Measurements from ENCODE around the gene OR52A1.

OR52A1 gene

DNA sequence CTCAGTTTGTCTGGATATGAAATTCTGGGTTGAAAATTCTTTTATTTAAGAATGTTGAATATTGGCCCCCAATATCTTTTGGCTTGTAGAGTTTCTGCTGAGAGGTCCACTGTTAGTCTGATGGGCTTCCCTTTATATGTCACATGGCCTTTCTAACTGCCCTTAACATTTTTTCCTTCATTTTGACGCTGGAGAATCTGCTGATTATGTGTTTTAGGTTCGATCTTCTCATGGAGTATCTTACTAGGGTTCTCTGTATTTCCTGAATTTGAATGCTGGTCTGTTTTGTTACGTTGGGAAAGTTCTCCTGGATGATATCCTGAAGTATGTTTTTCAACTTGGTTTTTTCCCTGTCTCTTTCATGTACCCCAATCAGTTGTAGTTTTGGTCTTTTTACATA is 39.2 kb downstream of the OR52A1 start:
- H3K27me3 ChIP-seq (ENCODE audit: control insufficient read depth, low read length): no peaks in the 10 kb centered on the region
- H3K79me2 ChIP-seq (ENCODE audit: control insufficient read depth, low read length): no peaks in the 10 kb centered on the region
- no peaks in the 10 kb centered on the region for H4K20me1 ChIP-seq (ENCODE audit: control insufficient read depth, insufficient read depth, low read depth, low read length)

DNA sequence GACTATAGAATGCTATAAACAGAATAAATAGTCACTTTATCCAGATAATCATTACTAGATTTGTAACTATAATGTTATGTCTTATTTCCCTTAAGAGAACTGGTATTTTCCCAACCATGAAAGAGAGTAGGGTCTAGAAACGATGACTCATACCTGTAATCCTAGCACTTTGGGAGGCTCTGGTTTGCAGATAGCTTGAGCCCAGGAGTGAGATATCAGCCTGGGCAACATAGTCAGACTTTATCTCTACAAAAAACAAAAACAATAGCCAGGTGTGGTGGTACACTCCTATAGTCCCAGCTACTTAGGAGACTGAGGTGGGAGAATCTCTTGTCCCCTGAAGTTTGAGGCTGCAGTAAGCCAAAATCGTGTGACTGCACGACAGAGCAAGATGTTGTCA is 47.3 kb downstream of the OR52A1 start:
- no peaks in the 10 kb centered on the region for H4K20me1 ChIP-seq (ENCODE audit: control insufficient read depth, insufficient read depth, low read depth, low read length)
- H3F3A ChIP-seq (ENCODE audit: control insufficient read depth, insufficient read depth): no peaks in the 10 kb centered on the region
- no peak overlapping the region for H3K27ac ChIP-seq (ENCODE audit: low read depth, low read length)
- no peaks in the 10 kb centered on the region for H3K9me2 ChIP-seq (replicated peaks; ENCODE audit: control insufficient read depth, low read length)
- H3K4me2 ChIP-seq (ENCODE audit: low read length): no peak overlapping the region
- H3K36me3 ChIP-seq (ENCODE audit: control insufficient read depth, low read length): no peaks in the 10 kb centered on the region
- no peaks in the 10 kb centered on the region for H3K4me1 ChIP-seq (ENCODE audit: control insufficient read depth, low read length)
- H3K27me3 ChIP-seq (ENCODE audit: control insufficient read depth, low read length): no peaks in the 10 kb centered on the region
- H3K79me2 ChIP-seq (ENCODE audit: control insufficient read depth, low read length): no peaks in the 10 kb centered on the region
- H3K4me3 ChIP-seq (ENCODE audit: low read length): no peak overlapping the region
- no peaks in the 10 kb centered on the region for H3K9me3 ChIP-seq (ENCODE audit: control insufficient read depth, insufficient read depth, low read length)
- TF ChIP-seq, protein P1, sequence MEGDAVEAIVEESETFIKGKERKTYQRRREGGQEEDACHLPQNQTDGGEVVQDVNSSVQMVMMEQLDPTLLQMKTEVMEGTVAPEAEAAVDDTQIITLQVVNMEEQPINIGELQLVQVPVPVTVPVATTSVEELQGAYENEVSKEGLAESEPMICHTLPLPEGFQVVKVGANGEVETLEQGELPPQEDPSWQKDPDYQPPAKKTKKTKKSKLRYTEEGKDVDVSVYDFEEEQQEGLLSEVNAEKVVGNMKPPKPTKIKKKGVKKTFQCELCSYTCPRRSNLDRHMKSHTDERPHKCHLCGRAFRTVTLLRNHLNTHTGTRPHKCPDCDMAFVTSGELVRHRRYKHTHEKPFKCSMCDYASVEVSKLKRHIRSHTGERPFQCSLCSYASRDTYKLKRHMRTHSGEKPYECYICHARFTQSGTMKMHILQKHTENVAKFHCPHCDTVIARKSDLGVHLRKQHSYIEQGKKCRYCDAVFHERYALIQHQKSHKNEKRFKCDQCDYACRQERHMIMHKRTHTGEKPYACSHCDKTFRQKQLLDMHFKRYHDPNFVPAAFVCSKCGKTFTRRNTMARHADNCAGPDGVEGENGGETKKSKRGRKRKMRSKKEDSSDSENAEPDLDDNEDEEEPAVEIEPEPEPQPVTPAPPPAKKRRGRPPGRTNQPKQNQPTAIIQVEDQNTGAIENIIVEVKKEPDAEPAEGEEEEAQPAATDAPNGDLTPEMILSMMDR (IDR thresholded peaks at IDR 0.05; ENCODE audit: low read depth, low read length, poor library complexity, severe bottlenecking): no peak
- TF ChIP-seq EZH2phosphoT487 (IDR thresholded peaks at IDR 0.05; ENCODE audit: borderline replicate concordance, low read length): no peak

More for the DNA sequence above, 39.2 kb downstream of the OR52A1 start:
- Histone ChIP-seq H3K27ac (ENCODE audit: low read depth, low read length) (no peak overlapping the region), H3K9me3 (ENCODE audit: control insufficient read depth, insufficient read depth, low read length) (no peaks in the 10 kb centered on the region), H3K4me2 (ENCODE audit: low read length) (no peak overlapping the region), H3K9me2 (replicated peaks; ENCODE audit: control insufficient read depth, low read length) (no peaks in the 10 kb centered on the region), H3K4me3 (ENCODE audit: low read length) (no peak overlapping the region), H3K4me1 (ENCODE audit: control insufficient read depth, low read length) (no peaks in the 10 kb centered on the region), H3F3A (ENCODE audit: control insufficient read depth, insufficient read depth) (no peaks in the 10 kb centered on the region), H3K36me3 (ENCODE audit: control insufficient read depth, low read length) (no peaks in the 10 kb centered on the region)
- no peak for TF ChIP-seq EZH2phosphoT487 (IDR thresholded peaks at IDR 0.05; ENCODE audit: borderline replicate concordance, low read length)
- TF ChIP-seq, protein P1 (IDR thresholded peaks at IDR 0.05; ENCODE audit: low read depth, low read length, poor library complexity, severe bottlenecking): no peak

DNA sequence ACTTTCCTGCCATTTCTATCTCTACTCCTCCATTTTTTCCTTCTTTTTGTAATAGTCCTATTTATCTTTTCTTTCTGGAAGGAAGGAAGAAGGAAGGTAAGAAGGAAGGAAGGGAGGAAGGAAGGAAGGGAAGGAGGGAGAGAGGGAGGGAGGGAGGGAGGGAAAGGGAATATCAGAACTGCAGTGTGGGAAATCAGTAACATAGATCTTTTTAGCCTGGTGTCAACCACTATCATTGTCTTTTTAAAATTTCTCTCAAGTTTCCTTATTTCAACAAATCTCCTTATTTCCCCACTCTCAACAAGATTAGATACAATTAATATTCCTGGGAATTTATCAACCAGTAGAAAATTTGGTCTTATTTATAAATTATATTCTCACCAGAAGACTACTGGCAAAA is 51.5 kb downstream of the OR52A1 start:
- H3K4me1 ChIP-seq (ENCODE audit: control insufficient read depth, low read length): no peaks in the 10 kb centered on the region
- H3K9me2 ChIP-seq (replicated peaks; ENCODE audit: control insufficient read depth, low read length): no peaks in the 10 kb centered on the region
- H3F3A ChIP-seq (ENCODE audit: control insufficient read depth, insufficient read depth): no peaks in the 10 kb centered on the region
- H3K9me3 ChIP-seq (ENCODE audit: control insufficient read depth, insufficient read depth, low read length): no peaks in the 10 kb centered on the region
- no peak overlapping the region for H3K4me2 ChIP-seq (ENCODE audit: low read length)
- no peak overlapping the region for H3K4me3 ChIP-seq (ENCODE audit: low read length)
- H3K36me3 ChIP-seq (ENCODE audit: control insufficient read depth, low read length): no peaks in the 10 kb centered on the region
- no peaks in the 10 kb centered on the region for H3K79me2 ChIP-seq (ENCODE audit: control insufficient read depth, low read length)
- no peaks in the 10 kb centered on the region for H3K27me3 ChIP-seq (ENCODE audit: control insufficient read depth, low read length)
- H4K20me1 ChIP-seq (ENCODE audit: control insufficient read depth, insufficient read depth, low read depth, low read length): no peaks in the 10 kb centered on the region
- TF ChIP-seq EZH2phosphoT487 (IDR thresholded peaks at IDR 0.05; ENCODE audit: borderline replicate concordance, low read length): no peak
- TF ChIP-seq, protein P1 (IDR thresholded peaks at IDR 0.05; ENCODE audit: low read depth, low read length, poor library complexity, severe bottlenecking): no peak
- no peak overlapping the region for H3K27ac ChIP-seq (ENCODE audit: low read depth, low read length)

DNA sequence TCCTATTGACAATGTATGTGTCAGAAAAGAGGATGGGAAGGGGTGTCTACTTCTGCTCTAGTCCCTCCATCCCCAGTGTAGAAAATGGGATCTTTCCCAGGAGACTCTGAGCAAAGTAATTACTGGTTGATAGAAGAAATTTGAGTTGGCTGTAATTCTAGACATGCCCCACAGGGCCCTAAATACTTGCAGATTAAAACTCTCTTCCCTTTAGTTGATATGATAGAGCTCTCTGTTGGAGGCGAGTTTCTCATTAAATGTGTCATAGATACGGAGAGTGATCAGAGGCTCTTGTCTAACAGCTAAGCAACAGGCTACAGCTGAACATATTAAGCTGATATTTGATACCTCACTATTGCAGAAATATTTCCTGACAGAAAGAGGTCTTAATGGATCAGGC is 52.3 kb downstream of the OR52A1 start:
- Histone ChIP-seq H4K20me1 (ENCODE audit: control insufficient read depth, insufficient read depth, low read depth, low read length) (no peaks in the 10 kb centered on the region), H3F3A (ENCODE audit: control insufficient read depth, insufficient read depth) (no peaks in the 10 kb centered on the region), H3K4me3 (ENCODE audit: low read length) (no peak overlapping the region), H3K4me1 (ENCODE audit: control insufficient read depth, low read length) (no peaks in the 10 kb centered on the region), H3K9me3 (ENCODE audit: control insufficient read depth, insufficient read depth, low read length) (no peaks in the 10 kb centered on the region), H3K36me3 (ENCODE audit: control insufficient read depth, low read length) (no peaks in the 10 kb centered on the region), H3K27ac (ENCODE audit: low read depth, low read length) (no peak overlapping the region), H3K79me2 (ENCODE audit: control insufficient read depth, low read length) (no peaks in the 10 kb centered on the region), H3K4me2 (ENCODE audit: low read length) (no peak overlapping the region), H3K9me2 (replicated peaks; ENCODE audit: control insufficient read depth, low read length) (no peaks in the 10 kb centered on the region), H3K27me3 (ENCODE audit: control insufficient read depth, low read length) (no peaks in the 10 kb centered on the region)
- TF ChIP-seq EZH2phosphoT487 (IDR thresholded peaks at IDR 0.05; ENCODE audit: borderline replicate concordance, low read length): no peak
- TF ChIP-seq, protein P1 (IDR thresholded peaks at IDR 0.05; ENCODE audit: low read depth, low read length, poor library complexity, severe bottlenecking): no peak

All from DOHH2 (cell line).